Astrocyte of the spinal cord (primary cell): ENCODE results near the gene FARP1.

Experiments
- DNase-seq: peaks from one replicate; pipeline ENCODE4 v3.0.0; 2011; ENCODE audit warnings: low read depth, low spot score
- H3K4me3 ChIP-seq: 2 replicates; pipeline ENCODE4 v1.5.1; 2011; ENCODE audit warnings: low read depth, mild to moderate bottlenecking, low read length, moderate library complexity
- in situ Hi-C: cut with HindIII; loops from 2 replicates; pipeline ENCODE4 v1.10.0; 2017; ENCODE audit warnings: low sequenced_read_pairs
- TF ChIP-seq, protein P1 (sequence below): IDR thresholded peaks from 2 replicates; pipeline ENCODE4 v1.5.1; 2012; ENCODE audit warnings: low read depth, mild to moderate bottlenecking, low read length, inconsistent platforms

Gene FARP1

GRCh38 chr13:98397221-98397620 lies 254.3 kb downstream of the FARP1 start:
- H3K4me3 ChIP-seq: no peak overlapping the region
- TF ChIP-seq, protein P1, sequence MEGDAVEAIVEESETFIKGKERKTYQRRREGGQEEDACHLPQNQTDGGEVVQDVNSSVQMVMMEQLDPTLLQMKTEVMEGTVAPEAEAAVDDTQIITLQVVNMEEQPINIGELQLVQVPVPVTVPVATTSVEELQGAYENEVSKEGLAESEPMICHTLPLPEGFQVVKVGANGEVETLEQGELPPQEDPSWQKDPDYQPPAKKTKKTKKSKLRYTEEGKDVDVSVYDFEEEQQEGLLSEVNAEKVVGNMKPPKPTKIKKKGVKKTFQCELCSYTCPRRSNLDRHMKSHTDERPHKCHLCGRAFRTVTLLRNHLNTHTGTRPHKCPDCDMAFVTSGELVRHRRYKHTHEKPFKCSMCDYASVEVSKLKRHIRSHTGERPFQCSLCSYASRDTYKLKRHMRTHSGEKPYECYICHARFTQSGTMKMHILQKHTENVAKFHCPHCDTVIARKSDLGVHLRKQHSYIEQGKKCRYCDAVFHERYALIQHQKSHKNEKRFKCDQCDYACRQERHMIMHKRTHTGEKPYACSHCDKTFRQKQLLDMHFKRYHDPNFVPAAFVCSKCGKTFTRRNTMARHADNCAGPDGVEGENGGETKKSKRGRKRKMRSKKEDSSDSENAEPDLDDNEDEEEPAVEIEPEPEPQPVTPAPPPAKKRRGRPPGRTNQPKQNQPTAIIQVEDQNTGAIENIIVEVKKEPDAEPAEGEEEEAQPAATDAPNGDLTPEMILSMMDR: peak; percentile 59
- in situ Hi-C loops: no loop called here
- peak; percentile 32 for DNase-seq

- H3K4me3 ChIP-seq: no peak overlapping the region
- no peak for DNase-seq
- TF ChIP-seq, protein P1: no peak
- in situ Hi-C loops: no loop called here
Observed at GRCh38 chr13:98397861-98398260, 255.0 kb downstream of the FARP1 start.

DNA sequence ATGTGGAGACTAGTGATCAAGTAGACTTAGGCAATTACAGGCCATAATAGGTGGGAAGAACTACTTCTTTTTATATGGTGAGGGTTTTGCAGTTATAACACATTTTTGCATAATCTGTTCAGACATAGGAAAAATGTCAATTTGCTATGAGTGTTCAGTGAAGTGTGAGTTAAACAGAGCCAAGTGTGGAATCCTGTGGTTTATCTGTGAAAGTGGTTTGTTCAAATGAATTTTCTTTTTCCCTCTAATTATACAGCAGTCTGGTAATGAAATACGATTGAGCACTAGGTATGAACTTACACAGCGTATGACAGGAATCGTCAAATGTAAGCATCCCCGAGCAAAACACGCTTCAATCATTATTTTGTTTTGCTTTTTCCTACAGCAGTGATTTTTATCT lies 255.7 kb downstream of the FARP1 start:
- TF ChIP-seq, protein P1: no peak
- DNase-seq: no peak
- H3K4me3 ChIP-seq: no peak overlapping the region
- in situ Hi-C loops: no loop called here

- in situ Hi-C loops: no loop called here
- no peak for DNase-seq
- no peak overlapping the region for H3K4me3 ChIP-seq
- TF ChIP-seq, protein P1: no peak
Observed at GRCh38 chr13:98399756-98400155, 256.9 kb downstream of the FARP1 start.

DNA sequence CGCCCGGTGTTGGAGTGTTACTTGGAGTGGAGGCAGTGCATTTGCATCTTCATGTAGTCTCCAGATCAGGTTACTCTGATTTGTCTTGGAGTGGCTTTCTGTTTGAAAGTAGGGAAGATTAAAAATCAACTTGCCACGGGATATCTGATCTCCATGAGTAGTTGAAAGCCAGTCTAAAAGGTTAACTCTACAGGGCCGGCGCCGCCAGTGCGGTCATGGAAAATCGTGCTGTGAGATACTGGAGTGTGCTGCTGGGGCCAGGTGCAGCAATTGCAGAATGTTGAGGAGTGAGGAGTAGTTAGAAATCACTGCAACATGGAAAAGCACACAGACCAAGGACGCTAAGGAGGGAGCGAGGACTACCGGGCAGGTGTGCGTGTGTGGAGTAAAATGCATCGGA lies 259.0 kb downstream of the FARP1 start:
- no peak overlapping the region for H3K4me3 ChIP-seq
- no peak for DNase-seq
- in situ Hi-C loops: no loop called here
- TF ChIP-seq, protein P1: no peak

- in situ Hi-C loops: no loop called here
- TF ChIP-seq, protein P1: no peak
Observed at GRCh38 chr13:98403076-98403475, 260.2 kb downstream of the FARP1 start.

DNA sequence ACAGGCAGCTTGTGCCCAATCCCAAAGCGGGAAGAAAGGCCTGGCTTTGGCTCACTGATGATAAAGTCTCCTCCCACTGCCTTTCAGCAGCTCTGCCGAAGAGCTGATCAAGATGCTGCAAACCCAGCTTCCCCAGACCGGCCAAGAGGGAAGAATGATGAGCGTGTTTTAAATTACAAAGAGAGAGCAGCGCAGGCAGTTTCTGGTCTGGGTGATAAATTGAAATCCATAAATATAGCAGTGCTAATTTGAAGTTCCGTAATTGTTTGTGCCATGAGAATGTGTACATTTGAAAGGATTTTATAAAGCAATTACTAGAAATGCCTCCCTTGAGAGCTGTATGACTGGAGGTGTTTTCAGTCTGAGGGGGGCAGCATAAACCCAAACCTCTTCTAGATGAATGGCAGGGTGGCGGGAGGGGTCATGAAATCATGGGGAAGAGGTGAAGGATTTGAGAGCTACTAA lies 262.2 kb downstream of the FARP1 start:
- no peak overlapping the region for H3K4me3 ChIP-seq
- peak; percentile 12 for DNase-seq
- in situ Hi-C loops: no loop called here
- TF ChIP-seq, protein P1: no peak

More at GRCh38 chr13:98403076-98403475, 260.2 kb downstream of the FARP1 start:
- no peak for DNase-seq
- no peak overlapping the region for H3K4me3 ChIP-seq
